ENCODE data around the gene TMEM82.

Gene TMEM82

GRCh38 chr1:15726508-15726907 is 15.8 kb upstream of the TMEM82 start:
- no peak overlapping the region for H3K4me3 ChIP-seq (ENCODE audit: low read depth in 1 of 2, low read length in 2 of 2)
- H3K27ac ChIP-seq (ENCODE audit: low read length), result no peak overlapping the region
- no peak for TF ChIP-seq EZH2 (IDR thresholded peaks at IDR 0.05; ENCODE audit: borderline replicate concordance, low read depth, low read length, severe bottlenecking)
- no peak for TF ChIP-seq CTCF (IDR thresholded peaks at IDR 0.05; ENCODE audit: borderline replicate concordance, extremely low read depth, low read length, poor library complexity, severe bottlenecking)
- H3K4me2 ChIP-seq (ENCODE audit: insufficient read depth, low read length), result no peak overlapping the region
- DNase-seq, result no peak
- ATAC-seq (ENCODE audit: insufficient read depth, low read depth), result no peak
- H3K79me2 ChIP-seq (ENCODE audit: insufficient read depth, low read length), result no peaks in the 10 kb centered on the region
- no peaks in the 10 kb centered on the region for H3K9me3 ChIP-seq (ENCODE audit: insufficient read depth, low read length, severe bottlenecking)
- H3K27me3 ChIP-seq (ENCODE audit: insufficient read depth, low read length, poor library complexity), result no peaks in the 10 kb centered on the region
- peaks cover 82% of the 10 kb centered on the region for H3K36me3 ChIP-seq (ENCODE audit: insufficient read depth, low read length)
- H3K9ac ChIP-seq (ENCODE audit: low read depth, low read length), result no peak overlapping the region
- H2AFZ ChIP-seq (ENCODE audit: low read depth, low read length), result no peak overlapping the region
- H3K4me1 ChIP-seq (ENCODE audit: insufficient read depth, low read length), result no peaks in the 10 kb centered on the region
- H4K20me1 ChIP-seq (ENCODE audit: insufficient read depth, low read length), result peaks cover 3% of the 10 kb centered on the region; the same call in 1 of the 2 replicates

- Histone ChIP-seq H3K9me3 (ENCODE audit: insufficient read depth, low read length, severe bottlenecking) (no peaks in the 10 kb centered on the region), H3K36me3 (ENCODE audit: insufficient read depth, low read length) (peaks cover 87% of the 10 kb centered on the region), H3K4me1 (ENCODE audit: insufficient read depth, low read length) (no peaks in the 10 kb centered on the region), H3K4me2 (ENCODE audit: insufficient read depth, low read length) (no peak overlapping the region), H4K20me1 (ENCODE audit: insufficient read depth, low read length) (peaks cover 3% of the 10 kb centered on the region; the same call in 1 of the 2 replicates), H3K9ac (ENCODE audit: low read depth, low read length) (no peak overlapping the region), H3K79me2 (ENCODE audit: insufficient read depth, low read length) (no peaks in the 10 kb centered on the region), H3K4me3 (ENCODE audit: low read depth in 1 of 2, low read length in 2 of 2) (no peak overlapping the region), H2AFZ (ENCODE audit: low read depth, low read length) (no peak overlapping the region), H3K27ac (ENCODE audit: low read length) (no peak overlapping the region), H3K27me3 (ENCODE audit: insufficient read depth, low read length, poor library complexity) (no peaks in the 10 kb centered on the region)
- TF ChIP-seq EZH2 (IDR thresholded peaks at IDR 0.05; ENCODE audit: borderline replicate concordance, low read depth, low read length, severe bottlenecking) (no peak), CTCF (IDR thresholded peaks at IDR 0.05; ENCODE audit: borderline replicate concordance, extremely low read depth, low read length, poor library complexity, severe bottlenecking) (no peak)
- DNase-seq, result no peak
- no peak for ATAC-seq (ENCODE audit: insufficient read depth, low read depth)
Measured at GRCh38 chr1:15727021-15727420, 15.3 kb upstream of the TMEM82 start.

- Histone ChIP-seq H3K4me1 (ENCODE audit: insufficient read depth, low read length) (no peaks in the 10 kb centered on the region), H3K27me3 (ENCODE audit: insufficient read depth, low read length, poor library complexity) (no peaks in the 10 kb centered on the region), H2AFZ (ENCODE audit: low read depth, low read length) (no peak overlapping the region), H4K20me1 (ENCODE audit: insufficient read depth, low read length) (peaks cover 3% of the 10 kb centered on the region; the same call in 1 of the 2 replicates), H3K79me2 (ENCODE audit: insufficient read depth, low read length) (no peaks in the 10 kb centered on the region), H3K4me3 (ENCODE audit: low read depth in 1 of 2, low read length in 2 of 2) (no peak overlapping the region), H3K36me3 (ENCODE audit: insufficient read depth, low read length) (peaks cover 88% of the 10 kb centered on the region), H3K4me2 (ENCODE audit: insufficient read depth, low read length) (no peak overlapping the region), H3K9me3 (ENCODE audit: insufficient read depth, low read length, severe bottlenecking) (no peaks in the 10 kb centered on the region), H3K9ac (ENCODE audit: low read depth, low read length) (no peak overlapping the region), H3K27ac (ENCODE audit: low read length) (no peak overlapping the region)
- DNase-seq (no peak), ATAC-seq (ENCODE audit: insufficient read depth, low read depth) (no peak)
- TF ChIP-seq CTCF (IDR thresholded peaks at IDR 0.05; ENCODE audit: borderline replicate concordance, extremely low read depth, low read length, poor library complexity, severe bottlenecking) (no peak), EZH2 (IDR thresholded peaks at IDR 0.05; ENCODE audit: borderline replicate concordance, low read depth, low read length, severe bottlenecking) (no peak)
Measured at GRCh38 chr1:15727424-15727823, 14.9 kb upstream of the TMEM82 start.

All from DND-41 (cell line).